Astrocyte (in vitro differentiated cells and primary cell): ENCODE results near the gene XDH. TPM values are rescaled to one million over a fixed set of nuclear protein-coding genes. Genes with fewer than 3 reads are reported as not detected.
A peak's percentile ranks its signal among the peaks of the same experiment; 100 is the strongest.

Experiments
- DNase-seq: peaks from one replicate; pipeline ENCODE4 v3.0.0-alpha.2; 2010; ENCODE audit warnings: low read depth
- FAIRE-seq: peaks from 2 replicates; lab custom pipeline; 2011; peaks lifted over from hg19 to GRCh38; lab: Jason Lieb, UNC
- H2AFZ ChIP-seq: 2 replicates; pipeline ENCODE4 v1.6.0; 2012; ENCODE audit warnings: low read depth, low read length, inconsistent platforms
- H3K27ac ChIP-seq: 2 replicates; pipeline ENCODE4 v1.5.1; 2011; ENCODE audit warnings: low read depth, low read length, inconsistent platforms
- H3K27me3 ChIP-seq: 2 replicates; pipeline ENCODE4 v1.6.0; 2011; ENCODE audit warnings: low read length, inconsistent platforms; ENCODE audit not compliant: insufficient read depth
- H3K36me3 ChIP-seq: 2 replicates; pipeline ENCODE4 v1.5.1; 2011; ENCODE audit warnings: low read length, inconsistent platforms; ENCODE audit not compliant: insufficient read depth
- H3K4me1 ChIP-seq: 2 replicates; pipeline ENCODE4 v1.5.1; 2011; ENCODE audit warnings: low read length, inconsistent platforms; ENCODE audit not compliant: insufficient read depth
- H3K4me2 ChIP-seq: 2 replicates; pipeline ENCODE4 v1.6.0; 2012; ENCODE audit warnings: low read length, inconsistent platforms
- H3K4me3 ChIP-seq: 2 replicates; pipeline ENCODE4 v1.5.1; 2011; ENCODE audit warnings: low read depth, mild to moderate bottlenecking, low read length, inconsistent platforms; ENCODE audit not compliant: insufficient read depth
- H3K79me2 ChIP-seq: 2 replicates; pipeline ENCODE4 v1.6.0; 2012; ENCODE audit warnings: mild to moderate bottlenecking, low read length, inconsistent platforms; ENCODE audit not compliant: insufficient read depth
- H3K9ac ChIP-seq: 2 replicates; pipeline ENCODE4 v1.6.0; 2012; ENCODE audit warnings: mild to moderate bottlenecking, low read length, inconsistent platforms
- H3K9me3 ChIP-seq: 2 replicates; pipeline ENCODE4 v1.5.1; 2012; ENCODE audit warnings: low read depth, mild to moderate bottlenecking, low read length, inconsistent platforms; ENCODE audit not compliant: insufficient read depth
- H4K20me1 ChIP-seq: 2 replicates; pipeline ENCODE4 v1.6.0; 2012; ENCODE audit warnings: low read length, inconsistent platforms; ENCODE audit not compliant: insufficient read depth
- H3K27ac Mint-ChIP-seq: one replicate; pipeline ENCODE4 v1.8.0; 2021; ENCODE audit warnings: mild to moderate bottlenecking, mixed read lengths; ENCODE audit not compliant: unreplicated experiment
- H3K27me3 Mint-ChIP-seq: one replicate; pipeline ENCODE4 v1.8.0; 2021; ENCODE audit warnings: low read depth, mixed read lengths; ENCODE audit not compliant: unreplicated experiment
- H3K36me3 Mint-ChIP-seq: one replicate; pipeline ENCODE4 v1.8.0; 2021; ENCODE audit warnings: low read depth, mixed read lengths; ENCODE audit not compliant: unreplicated experiment
- H3K4me1 Mint-ChIP-seq: one replicate; pipeline ENCODE4 v1.8.0; 2021; ENCODE audit warnings: low read depth, mixed read lengths; ENCODE audit not compliant: unreplicated experiment
- H3K4me3 Mint-ChIP-seq: one replicate; pipeline ENCODE4 v1.8.0; 2021; ENCODE audit warnings: mild to moderate bottlenecking, moderate library complexity, mixed read lengths; ENCODE audit not compliant: unreplicated experiment
- H3K9me3 Mint-ChIP-seq: one replicate; pipeline ENCODE4 v1.8.0; 2021; ENCODE audit warnings: mild to moderate bottlenecking, mixed read lengths; ENCODE audit not compliant: unreplicated experiment
- CTCF ChIP-seq: IDR thresholded peaks from 2 replicates; pipeline ENCODE4 v1.5.1; 2011; ENCODE audit warnings: low read depth, mild to moderate bottlenecking, inconsistent platforms, low read length, moderate library complexity; ENCODE audit not compliant: insufficient read depth
- EZH2 ChIP-seq: IDR thresholded peaks from 2 replicates; pipeline ENCODE4 v1.6.1; 2012; ENCODE audit warnings: mild to moderate bottlenecking, low read length, inconsistent platforms; ENCODE audit not compliant: insufficient read depth
- total RNA-seq: library from RNA; stranded (reverse); gene quantifications from 2 replicates; pipeline ENCODE4 v1.2.1, GENCODE V29; 2021

The XDH gene
- total RNA-seq, 1 donor from 2014 or later: 2.2 TPM

- no peaks in the 10 kb centered on the region for H3K9me3 ChIP-seq
- H3K27me3 Mint-ChIP-seq: no peaks in the 10 kb centered on the region
- no peak overlapping the region for H3K27ac ChIP-seq
- no peak overlapping the region for H3K9ac ChIP-seq
- FAIRE-seq (no peak), DNase-seq (no peak)
- no peak overlapping the region for H3K27ac Mint-ChIP-seq
- no peak overlapping the region for H3K4me2 ChIP-seq
- peaks cover 14% of the 10 kb centered on the region for H3K4me1 ChIP-seq
- no peaks in the 10 kb centered on the region for H3K27me3 ChIP-seq
- no peak overlapping the region for H3K4me3 Mint-ChIP-seq
- peaks cover 19% of the 10 kb centered on the region for H3K4me1 Mint-ChIP-seq
- peaks cover 4% of the 10 kb centered on the region for H3K9me3 Mint-ChIP-seq
- no peak overlapping the region for H3K4me3 ChIP-seq
- no peak for TF ChIP-seq CTCF
- TF ChIP-seq EZH2: no peak
- no peaks in the 10 kb centered on the region for H3K79me2 ChIP-seq
- no peaks in the 10 kb centered on the region for H3K36me3 ChIP-seq
- H3K36me3 Mint-ChIP-seq: no peaks in the 10 kb centered on the region
- no peak overlapping the region for H2AFZ ChIP-seq
- no peaks in the 10 kb centered on the region for H4K20me1 ChIP-seq
These were observed 15.7 kb downstream of the XDH start for GRCh38 chr2:31398881-31399280.

DNA sequence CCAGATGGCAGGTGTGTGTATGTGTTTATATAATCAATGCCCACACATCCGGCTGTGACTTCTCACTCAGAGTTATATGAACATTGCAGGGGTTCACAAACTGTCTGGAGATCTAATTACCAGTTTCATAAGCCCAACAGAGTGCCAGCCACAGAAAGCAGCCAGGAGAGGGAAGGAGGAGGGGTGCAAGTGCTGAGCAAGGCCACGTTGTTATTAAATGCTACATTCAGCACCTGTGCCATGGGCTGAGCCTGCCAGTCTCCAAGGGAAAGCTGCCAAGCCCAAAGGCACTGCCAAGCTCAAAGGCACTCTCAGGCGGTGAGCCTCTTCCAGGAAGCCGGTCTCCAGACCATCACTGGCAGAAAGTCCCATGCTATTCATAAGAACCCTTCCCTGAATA lies 17.4 kb downstream of the XDH start:
- H3K4me3 Mint-ChIP-seq: no peak overlapping the region
- H3K4me2 ChIP-seq: no peak overlapping the region
- H3K27ac ChIP-seq: no peak overlapping the region
- no peak overlapping the region for H3K9ac ChIP-seq
- H3K9me3 ChIP-seq: no peaks in the 10 kb centered on the region
- TF ChIP-seq CTCF (no peak), EZH2 (no peak)
- FAIRE-seq (no peak), DNase-seq (no peak)
- H3K79me2 ChIP-seq: no peaks in the 10 kb centered on the region
- H3K27me3 Mint-ChIP-seq: no peaks in the 10 kb centered on the region
- no peak overlapping the region for H3K4me3 ChIP-seq
- no peaks in the 10 kb centered on the region for H3K36me3 Mint-ChIP-seq
- H3K27me3 ChIP-seq: no peaks in the 10 kb centered on the region
- H3K4me1 Mint-ChIP-seq: peaks cover 10% of the 10 kb centered on the region
- H3K9me3 Mint-ChIP-seq: peaks cover 6% of the 10 kb centered on the region
- H3K36me3 ChIP-seq: no peaks in the 10 kb centered on the region
- H2AFZ ChIP-seq: no peak overlapping the region
- no peak overlapping the region for H3K27ac Mint-ChIP-seq
- H4K20me1 ChIP-seq: no peaks in the 10 kb centered on the region
- peaks cover 10% of the 10 kb centered on the region for H3K4me1 ChIP-seq

DNA sequence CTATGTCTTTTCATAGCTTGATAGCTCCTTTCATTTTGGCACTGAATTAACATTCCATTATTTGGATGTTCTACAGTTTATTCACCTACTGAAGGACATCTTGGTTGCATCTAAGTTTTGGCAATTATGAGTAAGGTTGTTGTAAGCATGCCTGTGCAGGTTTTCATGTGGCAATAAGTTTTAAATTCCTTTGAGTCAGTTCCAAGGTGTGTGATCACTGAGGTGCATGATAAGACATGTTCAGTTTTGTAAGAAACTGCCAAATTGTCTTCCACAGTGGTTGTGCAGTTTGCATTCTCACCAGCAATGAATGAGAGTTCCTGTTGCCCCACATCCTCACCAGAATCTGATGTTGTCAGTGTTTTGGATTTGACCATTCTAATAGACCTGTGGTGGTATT lies 24.2 kb downstream of the XDH start:
- TF ChIP-seq EZH2 (no peak), CTCF (no peak)
- Mint-ChIP-seq H3K4me1 (peaks cover 3% of the 10 kb centered on the region), H3K9me3 (peaks cover 2% of the 10 kb centered on the region), H3K27ac (no peak overlapping the region), H3K36me3 (no peaks in the 10 kb centered on the region), H3K27me3 (no peaks in the 10 kb centered on the region), H3K4me3 (no peak overlapping the region)
- DNase-seq (peak; percentile 53), FAIRE-seq (peak; percentile 65)
- Histone ChIP-seq H3K4me1 (peaks cover 1% of the 10 kb centered on the region), H3K9ac (no peak overlapping the region), H3K4me3 (no peak overlapping the region), H3K79me2 (no peaks in the 10 kb centered on the region), H3K4me2 (no peak overlapping the region), H3K9me3 (no peaks in the 10 kb centered on the region), H3K27ac (no peak overlapping the region), H4K20me1 (no peaks in the 10 kb centered on the region), H3K27me3 (no peaks in the 10 kb centered on the region), H2AFZ (no peak overlapping the region), H3K36me3 (no peaks in the 10 kb centered on the region)
